ENCODE results near the gene RAB22A. TPM values are rescaled to one million over a fixed set of nuclear protein-coding genes. Genes with fewer than 3 reads are reported as not detected.
"Not testable (repeated sequence)": the region's sequence is repeated elsewhere in the genome, so short reads cannot be mapped to it uniquely, and the experiment has no call there.

The RAB22A gene
- total RNA-seq, 2 donors from 2014 or later = 18.7 to 26.5 TPM

DNA sequence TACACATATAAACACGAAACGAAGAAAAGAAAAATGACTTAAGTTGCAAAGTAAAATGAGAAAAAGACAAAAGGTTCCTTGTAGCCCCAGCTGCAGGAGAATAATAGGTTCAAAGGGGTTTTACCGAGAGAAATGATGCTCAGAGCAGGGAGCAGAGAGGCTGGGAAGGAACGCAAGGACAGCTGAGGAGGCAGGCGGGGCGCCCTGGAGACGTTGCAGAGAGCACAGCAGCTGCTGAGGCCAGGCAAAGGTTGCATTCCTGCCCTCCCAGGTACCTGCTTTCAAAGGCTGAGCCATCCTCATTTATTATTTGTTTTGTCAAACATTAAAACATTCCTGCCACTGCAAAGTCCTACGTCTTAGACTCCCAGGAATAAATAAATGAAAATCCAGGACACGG, 63.3 kb downstream of the RAB22A start:
- Histone ChIP-seq H3K27ac (no peak overlapping the region), H3K27me3 (replicated peaks; ENCODE audit: insufficient read depth) (no peaks in the 10 kb centered on the region), H3K9me3 (no peaks in the 10 kb centered on the region), H3K36me3 (peaks cover under 1% of the 10 kb centered on the region), H3K4me1 (ENCODE audit: control insufficient read depth in 1 of 2, low read depth in 2 of 2) (no peaks in the 10 kb centered on the region), H3K4me3 (no peak overlapping the region)
- DNase-seq (ENCODE audit: low spot score) = no peak
- TF ChIP-seq, protein P1, sequence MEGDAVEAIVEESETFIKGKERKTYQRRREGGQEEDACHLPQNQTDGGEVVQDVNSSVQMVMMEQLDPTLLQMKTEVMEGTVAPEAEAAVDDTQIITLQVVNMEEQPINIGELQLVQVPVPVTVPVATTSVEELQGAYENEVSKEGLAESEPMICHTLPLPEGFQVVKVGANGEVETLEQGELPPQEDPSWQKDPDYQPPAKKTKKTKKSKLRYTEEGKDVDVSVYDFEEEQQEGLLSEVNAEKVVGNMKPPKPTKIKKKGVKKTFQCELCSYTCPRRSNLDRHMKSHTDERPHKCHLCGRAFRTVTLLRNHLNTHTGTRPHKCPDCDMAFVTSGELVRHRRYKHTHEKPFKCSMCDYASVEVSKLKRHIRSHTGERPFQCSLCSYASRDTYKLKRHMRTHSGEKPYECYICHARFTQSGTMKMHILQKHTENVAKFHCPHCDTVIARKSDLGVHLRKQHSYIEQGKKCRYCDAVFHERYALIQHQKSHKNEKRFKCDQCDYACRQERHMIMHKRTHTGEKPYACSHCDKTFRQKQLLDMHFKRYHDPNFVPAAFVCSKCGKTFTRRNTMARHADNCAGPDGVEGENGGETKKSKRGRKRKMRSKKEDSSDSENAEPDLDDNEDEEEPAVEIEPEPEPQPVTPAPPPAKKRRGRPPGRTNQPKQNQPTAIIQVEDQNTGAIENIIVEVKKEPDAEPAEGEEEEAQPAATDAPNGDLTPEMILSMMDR (IDR thresholded peaks at IDR 0.05) = no peak
- no peak for ATAC-seq (ENCODE audit: insufficient number of reproducible peaks, low FRiP score, low read depth)

DNA sequence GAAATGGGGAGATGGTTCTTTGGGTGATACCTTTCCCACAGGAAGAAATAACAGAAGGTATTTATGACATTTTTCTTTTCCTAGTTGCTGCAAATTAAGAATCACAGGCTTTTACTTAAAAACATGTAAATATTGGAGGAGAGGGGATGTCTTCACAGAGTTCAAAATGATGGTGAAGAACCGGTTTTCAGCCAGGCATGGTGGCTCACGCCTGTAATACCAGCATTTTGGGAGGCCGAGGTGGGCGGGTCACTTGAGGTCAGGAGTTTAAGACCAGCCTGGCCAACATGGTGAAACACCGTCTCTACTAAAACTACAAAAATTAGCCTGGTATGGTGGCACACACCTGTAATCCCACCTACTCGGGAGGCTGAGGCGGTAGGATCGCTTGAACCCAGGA, 63.8 kb downstream of the RAB22A start:
- not testable (repeated sequence) for ATAC-seq (ENCODE audit: insufficient number of reproducible peaks, low FRiP score, low read depth); H3K4me1 ChIP-seq (ENCODE audit: control insufficient read depth in 1 of 2, low read depth in 2 of 2); H3K36me3 ChIP-seq; DNase-seq (ENCODE audit: low spot score); H3K4me3 ChIP-seq; H3K27ac ChIP-seq; H3K27me3 ChIP-seq (replicated peaks; ENCODE audit: insufficient read depth); H3K9me3 ChIP-seq

- Histone ChIP-seq H3K27me3 (replicated peaks; ENCODE audit: insufficient read depth) (no peaks in the 10 kb centered on the region), H3K4me3 (no peak overlapping the region), H3K27ac (no peak overlapping the region), H3K4me1 (ENCODE audit: control insufficient read depth in 1 of 2, low read depth in 2 of 2) (no peaks in the 10 kb centered on the region), H3K9me3 (no peaks in the 10 kb centered on the region), H3K36me3 (no peaks in the 10 kb centered on the region)
- no peak for ATAC-seq (ENCODE audit: insufficient number of reproducible peaks, low FRiP score, low read depth)
- DNase-seq (ENCODE audit: low spot score) = no peak
- TF ChIP-seq, protein P1 (IDR thresholded peaks at IDR 0.05) = no peak
Observed at GRCh38 chr20:58374027-58374850, 64.7 kb downstream of the RAB22A start.

DNA sequence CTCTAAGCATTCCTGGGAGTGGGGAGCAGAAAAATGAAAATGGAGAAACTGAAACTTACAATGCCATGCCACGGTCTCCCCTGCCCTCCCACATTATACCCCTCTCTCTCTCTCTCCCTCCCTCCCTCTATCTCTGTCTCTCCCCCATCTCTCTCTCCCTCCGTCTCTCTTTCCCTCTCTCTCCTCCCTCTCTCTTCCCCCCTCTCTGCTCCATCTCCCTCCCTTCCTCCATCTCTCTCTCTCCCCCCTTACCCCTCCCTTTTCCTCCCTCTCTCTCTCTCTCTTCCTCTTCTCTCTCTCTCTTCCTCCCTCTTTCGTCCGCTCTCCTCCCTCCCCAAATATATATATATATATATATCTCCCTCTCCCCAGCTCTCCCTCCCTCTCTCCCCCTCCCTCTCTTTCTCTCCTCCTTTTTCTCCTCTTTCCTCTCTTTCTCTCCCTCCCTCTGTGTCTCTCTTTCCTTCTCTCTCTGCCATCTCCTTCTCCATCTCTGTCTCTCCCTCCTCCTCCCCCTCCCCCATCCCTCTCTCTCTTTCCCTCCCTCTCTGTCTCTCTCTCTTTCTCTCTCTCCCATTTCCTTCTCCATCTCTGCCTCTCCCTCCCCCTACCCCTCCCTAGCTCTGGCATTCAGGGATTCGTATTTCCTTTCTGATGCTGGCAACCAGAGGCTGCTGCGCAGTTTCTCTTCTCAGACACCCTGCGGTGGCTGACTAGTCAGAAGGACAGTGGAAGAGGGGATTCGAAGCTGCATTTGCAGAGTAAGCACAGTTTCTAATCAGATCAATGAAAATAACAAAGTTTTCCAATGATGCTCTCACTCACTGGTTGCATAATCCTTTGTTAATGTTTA, 65.6 kb downstream of the RAB22A start:
- DNase-seq (ENCODE audit: low spot score) = no peak

GRCh38 chr20:58375759-58376352, 66.3 kb downstream of the RAB22A start:
- no peak overlapping the region for H3K4me3 ChIP-seq
- H3K4me1 ChIP-seq (ENCODE audit: control insufficient read depth in 1 of 2, low read depth in 2 of 2) = no peaks in the 10 kb centered on the region
- H3K27ac ChIP-seq = no peak overlapping the region
- H3K27me3 ChIP-seq (replicated peaks; ENCODE audit: insufficient read depth) = no peaks in the 10 kb centered on the region
- no peaks in the 10 kb centered on the region for H3K36me3 ChIP-seq
- TF ChIP-seq, protein P1 (IDR thresholded peaks at IDR 0.05) = no peak
- no peak for ATAC-seq (ENCODE audit: insufficient number of reproducible peaks, low FRiP score, low read depth)
- H3K9me3 ChIP-seq = no peaks in the 10 kb centered on the region
- no peak for DNase-seq (ENCODE audit: low spot score)

More for the DNA sequence above, 65.6 kb downstream of the RAB22A start:
- no peaks in the 10 kb centered on the region for H3K4me1 ChIP-seq (ENCODE audit: control insufficient read depth in 1 of 2, low read depth in 2 of 2)
- H3K27ac ChIP-seq = no peak overlapping the region
- H3K4me3 ChIP-seq = no peak overlapping the region
- no peaks in the 10 kb centered on the region for H3K27me3 ChIP-seq (replicated peaks; ENCODE audit: insufficient read depth)
- H3K36me3 ChIP-seq = no peaks in the 10 kb centered on the region
- TF ChIP-seq, protein P1 (IDR thresholded peaks at IDR 0.05) = no peak
- ATAC-seq (ENCODE audit: insufficient number of reproducible peaks, low FRiP score, low read depth) = no peak
- H3K9me3 ChIP-seq = no peaks in the 10 kb centered on the region

All from thoracic aorta (tissue), 2 donors.